GM12872 (cell line): ENCODE measurements around the gene ALPL.

Experiments
- TF ChIP-seq, protein P1 (sequence below): IDR thresholded peaks from 3 replicates; pipeline ENCODE4 v1.5.1; 2011; ENCODE audit warnings: low read depth, mild to moderate bottlenecking, low read length, moderate library complexity; ENCODE audit not compliant: insufficient read depth

ALPL gene

DNA sequence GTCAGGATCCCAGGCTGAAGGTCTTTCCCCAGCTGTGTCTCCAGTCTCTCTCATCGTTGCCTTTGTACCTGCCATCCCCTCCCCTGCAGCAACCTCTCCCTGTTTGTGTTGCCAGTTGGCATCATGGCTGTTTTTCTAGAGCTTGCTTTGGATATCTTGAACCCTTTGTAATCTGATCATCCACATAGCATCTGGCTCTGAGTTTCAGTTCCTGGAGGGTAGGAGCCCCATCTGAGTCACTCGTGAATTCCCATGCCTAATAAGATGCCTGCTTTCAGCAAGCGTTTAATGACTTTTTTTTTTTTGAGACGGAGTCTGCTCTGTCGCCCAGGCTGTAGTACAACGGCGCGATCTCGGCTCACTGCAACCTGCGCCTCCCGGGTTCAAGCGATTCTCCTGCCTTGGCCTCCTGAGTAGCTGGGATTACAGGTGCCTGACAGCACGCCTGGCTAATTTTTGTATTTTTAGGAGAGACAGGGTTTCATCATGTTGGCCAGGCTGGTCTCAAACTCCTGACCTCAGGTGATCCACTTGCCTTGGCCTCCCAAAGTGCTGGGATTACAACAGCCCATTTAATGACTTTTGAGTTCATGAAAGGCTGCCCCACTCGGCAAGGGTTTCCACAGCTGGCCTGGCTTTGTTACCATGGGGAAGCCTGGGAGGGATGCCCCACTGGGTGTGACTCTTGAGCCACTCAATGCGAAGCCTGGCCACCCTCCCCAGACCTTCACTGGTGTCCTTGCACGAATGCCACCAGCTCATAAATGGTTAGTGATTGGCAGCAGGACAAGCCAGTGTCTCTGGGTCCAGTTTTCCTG lies 11.9 kb downstream of the ALPL start:
- TF ChIP-seq, protein P1, sequence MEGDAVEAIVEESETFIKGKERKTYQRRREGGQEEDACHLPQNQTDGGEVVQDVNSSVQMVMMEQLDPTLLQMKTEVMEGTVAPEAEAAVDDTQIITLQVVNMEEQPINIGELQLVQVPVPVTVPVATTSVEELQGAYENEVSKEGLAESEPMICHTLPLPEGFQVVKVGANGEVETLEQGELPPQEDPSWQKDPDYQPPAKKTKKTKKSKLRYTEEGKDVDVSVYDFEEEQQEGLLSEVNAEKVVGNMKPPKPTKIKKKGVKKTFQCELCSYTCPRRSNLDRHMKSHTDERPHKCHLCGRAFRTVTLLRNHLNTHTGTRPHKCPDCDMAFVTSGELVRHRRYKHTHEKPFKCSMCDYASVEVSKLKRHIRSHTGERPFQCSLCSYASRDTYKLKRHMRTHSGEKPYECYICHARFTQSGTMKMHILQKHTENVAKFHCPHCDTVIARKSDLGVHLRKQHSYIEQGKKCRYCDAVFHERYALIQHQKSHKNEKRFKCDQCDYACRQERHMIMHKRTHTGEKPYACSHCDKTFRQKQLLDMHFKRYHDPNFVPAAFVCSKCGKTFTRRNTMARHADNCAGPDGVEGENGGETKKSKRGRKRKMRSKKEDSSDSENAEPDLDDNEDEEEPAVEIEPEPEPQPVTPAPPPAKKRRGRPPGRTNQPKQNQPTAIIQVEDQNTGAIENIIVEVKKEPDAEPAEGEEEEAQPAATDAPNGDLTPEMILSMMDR, result no peak

DNA sequence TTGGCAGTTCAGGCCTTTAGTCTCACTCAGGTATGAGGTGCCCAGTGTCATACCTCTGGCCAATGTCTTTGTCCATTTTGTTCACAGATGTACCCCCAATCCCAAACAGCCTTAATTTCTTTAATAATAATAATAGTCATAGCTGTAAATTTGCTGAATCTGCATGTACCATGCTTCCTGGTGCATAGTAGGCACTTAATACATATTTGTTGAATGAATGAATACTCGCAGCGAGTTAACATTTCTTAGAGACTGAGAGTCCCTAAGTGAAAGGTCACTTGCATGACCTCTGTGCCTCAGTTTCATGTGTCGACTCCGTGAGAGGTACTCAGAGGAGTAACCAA lies 12.5 kb downstream of the ALPL start:
- TF ChIP-seq, protein P1, result no peak

DNA sequence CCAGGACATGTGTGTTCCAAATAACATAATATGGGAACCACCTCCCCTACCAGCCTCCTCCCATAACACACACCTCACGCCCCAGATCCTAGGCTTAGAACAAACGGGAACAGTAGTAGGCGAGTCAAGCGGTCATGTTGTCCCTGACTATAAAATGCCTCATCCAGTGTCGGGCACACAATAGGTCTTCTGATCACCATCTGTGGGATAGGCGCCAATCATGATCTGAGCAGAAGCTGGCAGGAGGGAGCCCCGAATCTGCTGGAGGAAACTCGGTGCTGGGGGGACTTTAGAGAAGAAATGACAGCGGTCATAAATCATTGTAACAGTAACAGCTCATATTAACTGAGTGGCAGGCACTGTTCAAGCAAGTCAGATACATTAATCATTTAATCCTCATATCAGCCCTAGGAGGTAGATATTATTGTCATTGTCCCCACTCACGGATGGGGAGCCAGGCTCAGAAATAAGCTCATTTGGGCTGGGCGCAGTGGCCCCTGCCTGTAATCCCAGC lies 13.4 kb downstream of the ALPL start:
- TF ChIP-seq, protein P1, result no peak

DNA sequence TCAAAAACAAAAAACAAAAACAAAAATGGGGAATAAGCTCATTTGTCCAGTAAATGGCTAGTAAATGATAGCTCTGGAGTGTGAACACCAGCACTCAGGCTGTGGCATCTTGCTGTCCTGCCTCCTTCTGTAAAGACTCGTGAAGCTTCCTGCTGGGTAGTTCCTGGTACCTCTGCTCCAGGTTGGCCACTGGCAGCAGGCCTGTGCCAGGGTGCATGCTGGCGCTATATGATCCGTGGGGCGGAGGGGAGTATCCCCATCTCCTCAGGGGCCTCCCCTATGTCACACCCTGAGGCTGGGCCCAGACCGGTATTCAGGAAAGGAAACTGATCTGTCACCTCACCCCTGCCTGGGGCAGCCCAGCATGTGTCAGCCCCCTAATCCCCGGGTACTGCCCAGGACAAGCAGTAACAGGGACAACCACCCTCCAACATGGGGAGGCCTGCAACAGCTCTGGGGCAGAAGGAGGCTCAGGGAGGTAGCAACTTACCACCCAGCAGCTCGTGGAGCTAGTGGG lies 14.1 kb downstream of the ALPL start:
- TF ChIP-seq, protein P1, result no peak

DNA sequence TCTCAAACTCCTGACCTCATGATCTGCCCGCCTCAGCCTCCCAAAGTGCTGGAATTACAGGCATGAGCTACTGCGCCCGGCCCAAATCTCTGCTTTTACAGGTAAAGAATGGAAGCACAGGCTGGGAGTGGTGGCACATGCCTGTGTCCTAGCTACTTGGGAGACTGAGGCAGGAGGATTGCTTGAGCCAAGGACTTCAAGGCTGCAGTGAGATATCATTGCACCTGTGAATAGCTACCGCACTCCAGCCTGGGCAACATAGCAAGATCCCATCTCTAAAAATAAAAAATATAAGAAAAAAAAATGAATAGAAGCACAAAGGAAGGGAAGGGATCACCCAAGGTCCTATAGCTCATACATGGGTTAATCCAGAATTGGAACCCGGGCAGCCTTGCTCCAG lies 15.0 kb downstream of the ALPL start:
- TF ChIP-seq, protein P1, result no peak

DNA sequence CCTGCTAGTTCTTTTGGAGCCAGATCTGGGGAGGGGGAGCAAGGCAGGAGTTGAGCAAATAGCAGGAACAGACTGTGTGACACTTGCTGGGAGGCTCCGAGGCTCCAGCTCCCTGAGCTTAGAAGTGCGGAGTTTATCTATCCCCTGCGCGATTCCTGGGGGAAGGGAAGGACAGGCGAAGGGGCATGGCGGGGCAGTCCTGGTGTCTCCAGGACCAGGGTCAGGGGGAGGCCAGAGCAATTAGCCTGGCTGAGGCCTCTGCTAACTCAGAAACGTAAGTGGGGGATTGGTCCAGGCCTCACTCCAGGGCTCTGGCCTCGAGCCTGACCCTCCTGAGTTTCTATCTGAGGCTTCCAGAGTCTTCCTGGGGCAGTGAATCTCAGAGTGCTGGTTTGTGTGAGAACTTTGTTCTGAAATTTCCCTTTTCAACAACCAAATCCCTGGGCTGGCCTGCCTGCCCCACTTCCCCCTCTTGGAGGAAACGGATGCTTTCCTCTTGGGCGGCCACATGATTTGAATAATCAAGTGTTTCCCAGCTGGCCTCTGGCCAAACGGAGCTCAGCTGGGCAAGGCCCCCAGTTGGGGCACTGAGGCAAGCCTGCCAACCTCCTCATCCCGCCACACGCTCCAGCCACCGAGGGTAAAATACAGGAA lies 15.6 kb downstream of the ALPL start:
- TF ChIP-seq, protein P1, result no peak

DNA sequence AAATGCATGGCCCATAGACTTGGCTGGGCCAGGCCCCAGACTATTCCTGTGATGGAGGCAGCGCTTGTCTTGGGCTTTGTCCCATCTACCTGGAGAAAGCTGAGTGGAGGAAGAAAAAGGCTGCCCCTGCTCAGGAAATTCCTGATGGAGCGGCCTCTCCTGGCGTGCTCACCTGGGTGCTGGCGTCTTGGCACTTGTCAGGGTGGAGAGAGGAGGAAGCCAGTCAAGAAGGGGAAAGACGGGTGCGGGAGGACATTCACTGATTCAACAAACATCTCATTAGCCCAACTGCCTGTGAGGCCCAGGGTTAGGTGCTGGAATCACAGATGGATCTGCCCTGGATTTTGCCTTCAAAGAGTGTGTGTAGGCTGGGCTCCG lies 16.1 kb downstream of the ALPL start:
- TF ChIP-seq, protein P1, result no peak
